Activated naive CD4-positive, alpha-beta T cell treated with anti-CD3 and anti-CD28 coated beads, Interleukin-2, amount 50 U/mL, for 24 hours (primary cell): ENCODE measurements around the gene SMAD9.
A peak's percentile ranks its signal among the peaks of the same experiment; 100 is the strongest.

Experiments
- H3K27ac Mint-ChIP-seq: one replicate; pipeline ENCODE4 v1.8.0; 2021; ENCODE audit warnings: mild to moderate bottlenecking, mixed read lengths
- H3K27me3 Mint-ChIP-seq: one replicate; pipeline ENCODE4 v1.8.0; 2021; ENCODE audit warnings: mixed read lengths
- H3K36me3 Mint-ChIP-seq: one replicate; pipeline ENCODE4 v1.8.0; 2021; ENCODE audit warnings: mixed read lengths
- H3K4me1 Mint-ChIP-seq: one replicate; pipeline ENCODE4 v1.8.0; 2021; ENCODE audit warnings: mixed read lengths
- H3K4me3 Mint-ChIP-seq: one replicate; pipeline ENCODE4 v1.8.0; 2021; ENCODE audit warnings: mild to moderate bottlenecking, mixed read lengths
- H3K9me3 Mint-ChIP-seq: one replicate; pipeline ENCODE4 v1.8.0; 2021; ENCODE audit warnings: mixed read lengths

SMAD9 gene

DNA sequence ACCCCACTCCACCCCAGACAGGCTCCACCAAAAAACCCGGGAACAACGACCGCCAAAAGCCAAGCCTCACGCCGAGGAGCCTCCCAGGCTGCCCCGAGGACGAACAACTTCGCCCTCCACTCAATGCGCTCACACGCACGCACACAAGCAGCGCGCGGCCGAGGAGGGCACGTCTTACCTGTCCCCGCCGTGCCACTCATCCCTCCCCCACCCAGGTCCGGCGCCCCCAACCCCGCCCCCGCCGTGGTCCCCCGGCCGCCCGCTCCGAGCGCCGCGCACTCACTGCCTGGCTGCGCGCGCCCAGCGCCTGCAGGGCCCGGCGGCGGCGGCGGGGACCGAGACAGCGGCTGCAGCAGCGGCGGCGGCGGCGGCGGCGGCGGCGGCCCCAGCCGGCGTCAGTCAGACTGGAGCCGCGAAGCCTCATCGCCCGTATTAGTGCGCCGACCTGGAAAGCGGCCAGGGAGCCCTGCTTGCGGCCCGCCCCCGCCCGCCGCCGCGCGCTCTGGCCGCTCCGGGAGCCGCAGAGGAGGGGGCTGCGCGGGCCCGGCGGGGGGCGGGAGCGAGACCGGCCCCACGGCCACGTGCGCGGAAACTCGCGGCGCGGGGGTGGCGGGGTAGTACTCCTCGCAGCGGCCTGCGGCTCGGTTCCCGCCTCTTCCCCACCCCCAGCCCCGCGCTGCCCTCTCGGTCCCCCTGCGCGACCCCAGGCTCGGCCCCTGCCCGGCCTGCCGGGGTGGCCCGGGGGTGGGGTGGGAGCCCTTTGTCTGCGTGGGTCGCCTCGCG lies at the start of gene SMAD9:
SMAD9 (minus strand) TSS at position 406 of the 783 bp plus-strand sequence. CDS start 40,549 bp downstream, outside the sequence.
- Mint-ChIP-seq H3K36me3 (no peaks in the 10 kb centered on the region), H3K9me3 (no peaks in the 10 kb centered on the region), H3K27ac (no peak within 1 kb of the TSS)

DNA sequence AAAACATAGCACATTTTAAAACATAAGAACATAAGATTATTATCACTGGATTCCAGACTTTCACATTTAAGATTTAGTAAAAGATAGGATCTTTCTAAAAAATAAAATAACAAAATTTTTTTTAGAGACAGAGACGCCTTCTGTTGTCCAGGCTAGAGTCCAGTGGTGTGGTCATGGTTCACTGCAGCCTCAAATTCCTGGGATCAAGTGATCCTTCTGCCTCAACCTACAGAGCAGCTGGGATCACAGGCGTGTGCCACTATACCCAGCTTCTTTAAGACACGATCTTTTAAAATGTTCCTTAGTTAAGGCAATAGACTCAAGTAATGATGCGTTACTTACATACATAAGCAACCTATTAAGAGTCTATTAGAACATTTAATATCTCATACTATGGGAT lies 46.4 kb upstream of the SMAD9 start:
- peaks cover 27% of the 10 kb centered on the region for H3K36me3 Mint-ChIP-seq

More for the DNA sequence above, at the start of gene SMAD9:
- peaks cover 47% of the 10 kb centered on the region for H3K27me3 Mint-ChIP-seq
- peak within 1 kb of the TSS; percentile 79 for H3K4me3 Mint-ChIP-seq
- H3K4me1 Mint-ChIP-seq = peaks cover 5% of the 10 kb centered on the region

DNA sequence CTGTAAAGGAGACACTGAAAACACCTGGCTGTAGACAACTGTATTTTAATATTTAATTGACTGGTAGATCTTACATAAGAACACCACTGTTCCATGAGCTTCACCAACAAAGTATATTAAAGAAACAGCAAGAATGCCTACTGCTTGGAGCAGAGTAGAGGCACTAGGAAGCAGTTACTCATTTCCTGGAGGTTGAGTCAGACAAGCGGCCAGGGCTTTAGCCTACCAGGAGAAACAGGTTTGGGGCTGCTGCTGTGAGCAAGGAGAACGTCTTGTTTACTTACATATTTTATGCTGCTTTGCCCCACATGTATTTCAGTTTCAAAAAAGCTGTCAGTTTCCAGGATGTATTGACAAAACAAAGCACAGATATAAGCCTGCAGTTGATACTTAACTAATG lies 45.7 kb upstream of the SMAD9 start:
- no peak overlapping the region for H3K27ac Mint-ChIP-seq
- peaks cover 26% of the 10 kb centered on the region for H3K36me3 Mint-ChIP-seq
- peaks cover 5% of the 10 kb centered on the region for H3K4me1 Mint-ChIP-seq
- H3K9me3 Mint-ChIP-seq = no peaks in the 10 kb centered on the region
- no peaks in the 10 kb centered on the region for H3K27me3 Mint-ChIP-seq
- no peak overlapping the region for H3K4me3 Mint-ChIP-seq

More for the DNA sequence above, 46.4 kb upstream of the SMAD9 start:
- Mint-ChIP-seq H3K27ac (no peak overlapping the region), H3K4me1 (peaks cover 5% of the 10 kb centered on the region), H3K4me3 (no peak overlapping the region), H3K27me3 (no peaks in the 10 kb centered on the region), H3K9me3 (no peaks in the 10 kb centered on the region)

DNA sequence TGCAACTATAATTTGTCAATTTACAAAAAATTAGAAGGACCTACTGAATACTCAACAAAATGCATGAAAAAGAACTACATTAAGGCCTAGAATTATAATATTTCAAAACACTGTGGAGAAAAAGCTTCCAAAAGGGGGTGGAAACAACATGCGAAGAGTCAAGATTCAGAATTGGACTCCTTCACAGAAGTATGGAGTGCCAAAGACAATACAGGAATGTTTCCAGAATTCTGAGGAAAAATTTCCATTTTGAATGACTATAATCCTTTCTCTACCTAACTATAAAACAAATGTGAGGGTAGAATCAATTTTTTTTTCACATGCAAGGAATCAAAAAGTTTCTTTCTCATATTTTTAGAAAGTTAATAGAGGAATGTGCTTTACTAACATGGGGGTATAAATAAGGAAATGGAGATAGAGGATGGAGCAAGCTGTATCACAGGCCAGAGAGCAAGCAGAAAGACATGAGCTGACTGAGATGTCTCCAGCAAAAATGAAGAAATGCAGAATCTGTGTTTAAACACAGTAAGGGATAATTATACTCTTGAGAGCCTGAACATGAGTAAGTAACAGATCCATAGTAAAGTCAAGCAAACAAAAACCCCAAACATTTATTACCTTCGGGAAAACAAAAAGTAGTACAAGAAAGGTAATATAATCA lies 39.5 kb upstream of the SMAD9 start:
- H3K4me1 Mint-ChIP-seq = peaks cover 6% of the 10 kb centered on the region

DNA sequence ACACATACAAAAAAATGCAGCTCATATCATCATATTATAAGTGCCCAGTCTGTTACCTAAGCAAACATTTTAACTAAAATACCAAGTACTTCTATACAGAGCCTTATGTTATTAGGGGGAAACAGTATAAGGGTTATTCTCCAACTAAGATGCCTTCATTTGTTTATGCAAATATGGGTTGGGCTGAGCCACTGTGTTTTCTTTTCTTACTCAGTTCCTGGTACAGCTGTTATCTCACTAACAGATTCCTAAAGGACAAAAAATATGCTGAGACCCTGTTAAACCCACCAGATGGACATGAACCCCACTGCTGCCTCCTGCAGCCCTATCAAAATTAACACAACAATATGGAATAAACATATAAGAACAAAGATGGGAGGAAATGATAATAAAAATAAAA lies 34.5 kb upstream of the SMAD9 start:
- H3K27me3 Mint-ChIP-seq = no peaks in the 10 kb centered on the region
- peaks cover 6% of the 10 kb centered on the region for H3K4me1 Mint-ChIP-seq
- H3K36me3 Mint-ChIP-seq = peaks cover 31% of the 10 kb centered on the region
- H3K4me3 Mint-ChIP-seq = no peak overlapping the region
- H3K27ac Mint-ChIP-seq = no peak overlapping the region
- no peaks in the 10 kb centered on the region for H3K9me3 Mint-ChIP-seq

More for the DNA sequence above, 39.5 kb upstream of the SMAD9 start:
- Mint-ChIP-seq H3K27ac (no peak overlapping the region), H3K36me3 (peaks cover 20% of the 10 kb centered on the region), H3K4me3 (no peak overlapping the region), H3K27me3 (no peaks in the 10 kb centered on the region), H3K9me3 (no peaks in the 10 kb centered on the region)

DNA sequence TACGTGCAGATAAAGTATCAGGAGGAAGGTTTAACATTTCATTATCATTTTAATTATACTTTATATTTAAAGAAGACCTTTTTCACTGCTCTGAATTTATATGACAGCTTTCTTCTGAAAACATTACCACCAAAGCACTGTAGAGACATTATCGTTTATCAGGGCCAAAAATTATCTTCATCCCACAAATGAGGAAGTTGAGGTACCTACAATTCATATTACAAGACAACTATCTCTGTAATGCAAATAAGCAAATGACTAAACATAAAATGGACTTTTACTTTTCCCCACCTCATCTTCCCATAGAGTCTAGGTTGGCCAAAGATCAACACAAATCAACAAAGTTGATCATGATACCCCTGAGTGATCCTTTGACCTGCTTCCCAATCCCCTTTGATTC lies 30.9 kb upstream of the SMAD9 start:
- no peak overlapping the region for H3K4me3 Mint-ChIP-seq
- no peaks in the 10 kb centered on the region for H3K27me3 Mint-ChIP-seq
- H3K4me1 Mint-ChIP-seq = no peaks in the 10 kb centered on the region
- peaks cover 38% of the 10 kb centered on the region for H3K36me3 Mint-ChIP-seq
- H3K9me3 Mint-ChIP-seq = no peaks in the 10 kb centered on the region
- H3K27ac Mint-ChIP-seq = no peak overlapping the region

DNA sequence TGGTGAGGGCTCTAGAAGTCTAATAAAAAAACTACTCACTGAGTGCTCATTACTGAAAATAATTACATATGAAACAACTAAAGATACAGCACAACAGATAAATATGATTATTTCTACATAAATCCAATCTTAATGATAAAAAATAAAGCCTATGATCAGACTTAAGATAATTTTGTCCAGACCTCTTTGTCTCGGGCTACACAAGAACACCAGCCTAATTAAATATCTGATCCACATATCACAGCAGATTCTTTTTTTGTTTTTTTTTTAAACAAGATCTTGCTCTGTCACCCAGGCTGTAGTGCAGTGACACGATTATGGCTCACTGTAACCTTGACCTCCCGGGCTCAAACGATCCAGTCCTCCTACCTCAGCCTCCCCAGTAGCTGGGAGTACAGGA lies 30.3 kb upstream of the SMAD9 start:
- H3K27ac Mint-ChIP-seq = peak overlapping the region; percentile 68
- H3K9me3 Mint-ChIP-seq = no peaks in the 10 kb centered on the region
- peaks cover 35% of the 10 kb centered on the region for H3K36me3 Mint-ChIP-seq
- no peak overlapping the region for H3K4me3 Mint-ChIP-seq
- H3K4me1 Mint-ChIP-seq = no peaks in the 10 kb centered on the region
- H3K27me3 Mint-ChIP-seq = no peaks in the 10 kb centered on the region

DNA sequence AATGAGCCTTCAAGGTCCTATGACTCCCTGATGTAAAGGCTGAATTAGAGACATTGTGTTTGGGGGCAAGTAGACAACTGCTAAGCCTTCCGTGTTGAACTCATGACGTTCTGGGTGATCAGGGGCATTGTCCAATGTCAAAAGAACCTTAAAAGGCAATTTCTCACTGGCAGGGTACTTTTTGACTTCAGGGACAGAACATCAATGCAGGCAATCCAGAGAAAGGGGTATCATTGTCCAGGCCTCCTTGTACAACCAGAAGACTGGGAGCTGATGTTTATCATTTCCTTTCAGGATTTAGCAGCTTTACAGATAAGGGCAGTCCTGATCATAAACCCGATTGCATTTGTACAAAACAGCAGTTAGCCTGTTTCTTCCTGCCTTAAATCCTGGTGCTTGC lies 25.0 kb upstream of the SMAD9 start:
- H3K27me3 Mint-ChIP-seq = peaks cover 2% of the 10 kb centered on the region
- no peak overlapping the region for H3K4me3 Mint-ChIP-seq
- peaks cover 17% of the 10 kb centered on the region for H3K36me3 Mint-ChIP-seq
- H3K9me3 Mint-ChIP-seq = peaks cover 7% of the 10 kb centered on the region
- H3K27ac Mint-ChIP-seq = no peak overlapping the region
- no peaks in the 10 kb centered on the region for H3K4me1 Mint-ChIP-seq

DNA sequence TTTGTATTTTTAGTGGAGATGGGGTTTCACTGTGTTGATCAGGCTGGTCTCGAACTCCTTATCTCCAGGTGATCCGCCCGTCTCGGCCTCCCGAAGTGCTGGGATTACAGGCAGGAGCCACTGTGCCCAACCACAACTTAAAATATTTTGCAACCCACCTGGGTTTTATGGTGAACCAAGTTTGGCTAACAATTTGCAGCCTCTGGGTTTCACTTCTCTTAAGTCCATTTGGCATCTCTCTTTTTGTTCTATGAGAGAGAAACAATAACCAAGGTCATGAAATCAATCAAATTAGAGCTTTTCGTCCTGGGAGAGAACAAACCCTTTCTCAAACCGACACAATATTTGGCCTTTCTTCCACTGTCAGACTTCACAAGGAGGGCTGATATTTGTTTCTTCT lies 5.6 kb upstream of the SMAD9 start:
- Mint-ChIP-seq H3K27me3 (peaks cover 21% of the 10 kb centered on the region), H3K4me3 (no peak overlapping the region), H3K36me3 (no peaks in the 10 kb centered on the region), H3K27ac (no peak overlapping the region), H3K9me3 (no peaks in the 10 kb centered on the region), H3K4me1 (peaks cover 3% of the 10 kb centered on the region)

DNA sequence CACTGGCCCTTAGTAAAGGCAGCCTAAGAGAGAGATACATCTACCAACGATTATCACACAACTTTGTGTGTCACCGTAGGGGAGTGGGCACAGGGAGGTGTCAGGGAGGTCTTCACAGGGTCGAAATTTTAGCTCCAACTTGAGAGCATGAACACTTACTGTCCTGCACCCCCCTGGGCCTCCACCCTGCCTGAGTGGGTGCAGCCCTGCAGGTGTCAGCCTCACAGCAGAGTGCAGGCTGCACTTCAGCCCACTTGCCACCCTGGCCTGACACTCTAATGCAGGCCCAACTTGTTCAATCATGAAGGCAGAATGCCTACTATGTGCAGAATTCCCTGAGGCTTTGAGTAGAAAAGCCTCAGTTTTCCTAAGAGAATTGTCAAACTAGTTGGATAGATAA lies 4.0 kb upstream of the SMAD9 start:
- Mint-ChIP-seq H3K9me3 (no peaks in the 10 kb centered on the region), H3K27me3 (peaks cover 24% of the 10 kb centered on the region), H3K4me3 (no peak overlapping the region), H3K4me1 (peaks cover 5% of the 10 kb centered on the region), H3K36me3 (no peaks in the 10 kb centered on the region), H3K27ac (no peak overlapping the region)

DNA sequence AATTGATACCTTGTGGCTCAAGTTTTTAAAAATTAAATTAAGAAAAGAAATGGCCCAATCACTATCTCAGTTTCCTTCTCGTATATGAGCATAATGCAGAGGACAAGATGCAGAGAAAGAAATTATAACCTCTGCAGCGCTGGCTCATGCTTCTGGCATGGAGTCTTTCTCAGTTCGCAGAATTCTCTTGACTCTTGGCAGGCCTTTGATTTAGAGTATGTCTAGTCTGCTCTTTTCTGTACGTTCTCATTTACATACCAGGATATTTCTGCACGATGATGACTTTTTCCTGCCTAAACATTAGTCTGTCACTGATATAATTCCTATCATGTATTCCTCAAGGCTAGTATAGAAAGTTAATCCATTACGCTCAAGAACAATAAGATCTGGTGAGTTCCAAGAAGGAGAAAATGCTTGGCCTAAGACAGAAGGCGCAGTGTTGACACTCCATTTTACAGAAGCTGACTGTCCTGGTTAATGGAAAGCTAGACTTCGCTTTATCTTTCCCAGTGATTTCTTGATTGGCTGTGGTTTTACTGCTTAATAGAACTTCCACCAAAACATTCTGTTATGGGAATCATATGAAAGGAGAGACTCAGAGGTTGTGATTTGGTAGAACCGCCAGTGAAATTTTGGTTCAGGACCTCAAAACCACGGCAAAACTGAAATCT lies 1.7 kb upstream of the SMAD9 start:
- peaks cover 37% of the 10 kb centered on the region for H3K27me3 Mint-ChIP-seq
- H3K36me3 Mint-ChIP-seq = no peaks in the 10 kb centered on the region
- H3K4me3 Mint-ChIP-seq = no peak overlapping the region

DNA sequence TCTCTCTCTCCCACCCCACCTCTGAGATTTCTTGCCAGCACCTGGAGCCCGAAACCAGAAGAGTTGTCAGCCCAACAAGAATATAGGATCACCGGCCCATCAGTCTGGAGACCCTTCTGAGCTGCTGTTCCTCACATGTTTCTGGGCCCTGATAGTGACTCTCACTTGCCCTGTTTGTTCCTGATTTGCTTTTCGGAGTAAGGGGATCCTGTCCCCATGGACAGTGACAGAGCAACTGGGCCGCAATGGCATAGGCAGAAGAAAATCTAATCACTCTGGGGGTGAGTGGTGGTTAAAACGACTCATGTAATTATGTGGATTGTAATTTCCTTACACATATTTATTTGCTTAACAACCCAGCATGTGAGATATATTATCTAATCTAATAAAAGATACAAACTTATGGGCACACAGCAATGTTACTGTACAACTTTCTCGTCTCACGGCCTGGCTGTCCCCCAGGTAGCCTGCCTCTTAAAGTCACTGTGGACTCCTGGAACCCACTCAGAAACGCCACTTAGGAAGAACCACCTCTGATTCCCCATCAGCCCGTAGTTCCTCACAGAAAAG lies 663 bp upstream of the SMAD9 start:
- no peaks in the 10 kb centered on the region for H3K36me3 Mint-ChIP-seq
- no peaks in the 10 kb centered on the region for H3K9me3 Mint-ChIP-seq
- H3K27ac Mint-ChIP-seq = no peak overlapping the region
- H3K27me3 Mint-ChIP-seq = peaks cover 43% of the 10 kb centered on the region
- H3K4me1 Mint-ChIP-seq = peaks cover 5% of the 10 kb centered on the region
- peak overlapping the region; percentile 79 for H3K4me3 Mint-ChIP-seq

More for the DNA sequence above, 1.7 kb upstream of the SMAD9 start:
- no peak overlapping the region for H3K27ac Mint-ChIP-seq
- peaks cover 5% of the 10 kb centered on the region for H3K4me1 Mint-ChIP-seq
- H3K9me3 Mint-ChIP-seq = no peaks in the 10 kb centered on the region

DNA sequence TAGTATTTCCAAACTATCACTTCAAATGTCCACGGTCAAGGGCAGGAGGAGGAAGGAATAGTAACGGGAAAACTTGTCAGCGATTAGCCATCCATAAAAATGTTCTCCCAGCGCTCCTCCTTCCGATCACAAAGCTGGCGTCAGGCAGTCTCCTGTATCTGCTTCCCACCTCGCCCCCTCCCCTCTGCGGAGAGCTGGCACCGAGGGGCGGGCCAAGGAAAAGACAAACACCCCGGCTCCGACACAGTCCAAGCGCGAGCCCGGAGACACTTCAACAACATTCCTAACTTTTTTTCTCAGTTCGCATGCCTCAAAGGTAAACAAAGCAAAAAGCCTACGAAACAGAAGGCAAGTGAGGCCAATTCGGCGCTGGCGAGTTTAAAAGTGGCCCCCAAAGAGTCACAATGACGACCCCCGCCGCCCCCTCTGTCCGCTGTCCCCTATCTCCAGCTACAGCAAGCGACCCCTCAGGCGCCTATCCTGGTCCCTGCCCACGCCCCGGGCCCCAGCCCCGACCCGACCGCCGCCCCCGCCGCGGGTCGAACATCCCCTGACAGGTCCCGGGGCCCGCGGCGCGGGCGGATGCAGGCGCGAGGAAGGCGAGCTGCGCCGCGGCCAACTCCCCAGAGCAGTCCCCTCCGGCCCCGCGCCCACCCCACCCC lies 736 bp downstream of the SMAD9 start:
- H3K27ac Mint-ChIP-seq = no peak overlapping the region
- H3K9me3 Mint-ChIP-seq = no peaks in the 10 kb centered on the region
- no peaks in the 10 kb centered on the region for H3K36me3 Mint-ChIP-seq
- peaks cover 45% of the 10 kb centered on the region for H3K27me3 Mint-ChIP-seq
- H3K4me3 Mint-ChIP-seq = peak overlapping the region; percentile 41
- H3K4me1 Mint-ChIP-seq = peaks cover 5% of the 10 kb centered on the region

DNA sequence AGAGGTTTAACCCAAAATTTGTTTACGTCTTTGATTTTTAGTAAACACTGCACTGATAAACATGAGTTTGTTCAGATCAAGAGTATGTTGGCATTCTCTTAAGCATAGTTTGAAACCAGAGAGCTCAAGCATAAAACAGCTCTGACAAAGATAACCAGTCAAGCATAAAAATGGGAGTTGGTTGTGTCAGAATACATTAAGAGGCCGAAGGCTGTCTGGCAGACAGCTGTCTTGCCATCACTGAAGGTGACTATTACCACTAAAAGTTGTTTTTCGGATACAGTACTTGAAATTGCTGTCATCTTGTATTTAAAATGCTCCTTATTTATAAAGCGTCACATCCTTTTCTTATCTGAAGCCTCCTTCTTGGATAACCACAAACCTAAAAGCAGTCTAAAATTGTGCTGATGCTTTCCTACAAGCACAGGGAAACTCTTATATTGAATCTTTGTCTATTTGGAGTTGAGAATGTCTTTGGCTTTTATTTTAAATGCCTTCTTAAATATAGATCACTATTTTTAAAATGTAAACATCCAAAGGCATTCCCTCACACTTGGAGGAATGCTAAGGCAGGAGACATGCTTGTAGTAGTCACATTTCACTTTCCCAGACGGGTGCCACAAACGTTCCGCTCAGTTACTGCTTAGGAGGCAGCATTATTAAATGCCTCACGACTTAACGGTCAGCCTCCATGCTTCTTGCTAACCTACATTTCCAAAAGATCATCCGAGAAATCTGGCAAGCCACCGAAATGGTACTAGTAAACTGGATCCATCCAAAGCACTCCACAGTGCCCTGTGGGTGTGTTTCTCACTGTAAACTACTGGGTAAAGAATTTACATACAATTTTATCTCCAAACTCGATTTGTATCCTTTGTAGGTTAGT lies 1.5 kb downstream of the SMAD9 start:
- Mint-ChIP-seq H3K36me3 (no peaks in the 10 kb centered on the region), H3K27me3 (peaks cover 47% of the 10 kb centered on the region), H3K4me1 (peaks cover 5% of the 10 kb centered on the region), H3K27ac (no peak overlapping the region), H3K4me3 (peak overlapping the region; percentile 41), H3K9me3 (no peaks in the 10 kb centered on the region)
